BLaER1 treated with 17β-estradiol and CSF1 and Interleukin-3, amounts not matched to agents 10 nM and 100 nM (cell line): Measurements from ENCODE around the gene DHRS1.

ENCODE experiments used
- H3K27ac ChIP-seq, 11 experiments: shearing (Covaris generic); formaldehyde crosslinking; 2 replicates each; pipeline ENCODE4 v1.8.1; 2022
- H3K27me3 ChIP-seq, 11 experiments: shearing (Covaris generic); formaldehyde crosslinking; 2 replicates each; pipeline ENCODE4 v1.8.1; 2022
- H3K36me3 ChIP-seq, 11 experiments: shearing (Covaris generic); formaldehyde crosslinking; 2 replicates each; pipeline ENCODE4 v1.8.1; 2022
- H3K4me1 ChIP-seq, 10 experiments: shearing (Covaris generic); formaldehyde crosslinking; 2 replicates each; pipeline ENCODE4 v1.8.1; 2022
- H3K4me2 ChIP-seq, 11 experiments: shearing (Covaris generic); formaldehyde crosslinking; 2 replicates each; pipeline ENCODE4 v1.8.1; 2022
- H3K4me3 ChIP-seq, 10 experiments: shearing (Covaris generic); formaldehyde crosslinking; 2 replicates each; pipeline ENCODE4 v1.8.1; 2022
- H3K9ac ChIP-seq, 11 experiments: shearing (Covaris generic); formaldehyde crosslinking; 2 replicates each; pipeline ENCODE4 v1.8.1; 2022
- H3K9me3 ChIP-seq, 11 experiments: shearing (Covaris generic); formaldehyde crosslinking; replicated peaks in 1 of 11; 2 replicates each; pipeline ENCODE4 v1.8.1; 2022
- H4K20me1 ChIP-seq, 11 experiments: shearing (Covaris generic); formaldehyde crosslinking; 2 replicates each; pipeline ENCODE4 v1.8.1; 2022
- Cebpa-rat ChIP-seq, 11 experiments: shearing (Covaris generic); IDR thresholded peaks; 2 replicates each; pipeline ENCODE4 v1.8.1; 2022

DHRS1 gene

GRCh38 chr14:24286996-24287395 lies 12.6 kb downstream of the DHRS1 start:
- H3K4me3 ChIP-seq = no peak overlapping the region
- no peaks in the 10 kb centered on the region for H3K27me3 ChIP-seq
- peaks cover 15 to 54% (median 36%) of the 10 kb centered on the region in 10 experiments for H3K4me1 ChIP-seq
- H3K27ac ChIP-seq = no peak overlapping the region
- H3K9me3 ChIP-seq = no peaks in the 10 kb centered on the region
- peak overlapping the region in 4 of 11 experiments; percentile 13 to 57 (median 46); a peak in 2 of 22 replicates for H3K4me2 ChIP-seq
- TF ChIP-seq Cebpa-rat (IDR thresholded peaks at IDR 0.05) = no peak
- H4K20me1 ChIP-seq = no peaks in the 10 kb centered on the region; a peak in 1 of 22 replicates
- peaks cover 14 to 31% (median 27%) of the 10 kb centered on the region in 11 experiments; a peak in 20 of 22 replicates for H3K36me3 ChIP-seq
- peak overlapping the region in 1 of 11 experiments; percentile 8; a peak in 1 of 22 replicates for H3K9ac ChIP-seq

- Histone ChIP-seq H3K27me3 (no peaks in the 10 kb centered on the region), H3K4me1 (peaks cover 15 to 70% (median 50%) of the 10 kb centered on the region in 10 experiments), H3K9ac (no peak overlapping the region), H3K27ac (no peak overlapping the region), H3K36me3 (peaks cover 0 to 14% (median 11%) of the 10 kb centered on the region in 11 experiments; a peak in 15 of 22 replicates), H3K4me2 (no peak overlapping the region), H3K4me3 (no peak overlapping the region), H3K9me3 (no peaks in the 10 kb centered on the region), H4K20me1 (no peaks in the 10 kb centered on the region; a peak in 1 of 22 replicates)
- no peak for TF ChIP-seq Cebpa-rat (IDR thresholded peaks at IDR 0.05)
Measured at GRCh38 chr14:24285351-24285750, 14.2 kb downstream of the DHRS1 start.

- Histone ChIP-seq H3K9ac (no peak overlapping the region), H3K27me3 (no peaks in the 10 kb centered on the region), H3K4me1 (peaks cover 22 to 70% (median 51%) of the 10 kb centered on the region in 10 experiments), H3K4me2 (no peak overlapping the region), H3K4me3 (no peak overlapping the region), H3K36me3 (peaks cover 0 to 6% (median 4%) of the 10 kb centered on the region in 11 experiments; a peak in 8 of 22 replicates), H3K27ac (no peak overlapping the region), H3K9me3 (no peaks in the 10 kb centered on the region), H4K20me1 (no peaks in the 10 kb centered on the region; a peak in 1 of 22 replicates)
- TF ChIP-seq Cebpa-rat (IDR thresholded peaks at IDR 0.05) = no peak
Measured at GRCh38 chr14:24284501-24285035, 15.0 kb downstream of the DHRS1 start.

GRCh38 chr14:24283796-24284460 lies 15.7 kb downstream of the DHRS1 start:
- Histone ChIP-seq H3K4me2 (peak overlapping the region in 1 of 11 experiments; percentile 38; a peak in 1 of 22 replicates), H3K27ac (no peak overlapping the region; a peak in 1 of 22 replicates), H3K27me3 (no peaks in the 10 kb centered on the region), H3K9ac (no peak overlapping the region), H3K36me3 (no peaks in the 10 kb centered on the region), H3K9me3 (no peaks in the 10 kb centered on the region), H3K4me3 (no peak overlapping the region), H3K4me1 (peaks cover 28 to 71% (median 53%) of the 10 kb centered on the region in 10 experiments), H4K20me1 (no peaks in the 10 kb centered on the region; a peak in 1 of 22 replicates)
- TF ChIP-seq Cebpa-rat (IDR thresholded peaks at IDR 0.05) = no peak

GRCh38 chr14:24282736-24283135 lies 16.8 kb downstream of the DHRS1 start:
- Histone ChIP-seq H4K20me1 (no peaks in the 10 kb centered on the region; a peak in 1 of 22 replicates), H3K27me3 (no peaks in the 10 kb centered on the region), H3K4me1 (peaks cover 31 to 76% (median 58%) of the 10 kb centered on the region in 10 experiments), H3K4me2 (peak overlapping the region in 5 of 11 experiments; percentile 89 to 97 (median 95); a peak in 9 of 22 replicates), H3K9me3 (peaks cover 0 to 9% (median 0%) of the 10 kb centered on the region in 11 experiments; a peak in 2 of 22 replicates), H3K36me3 (no peaks in the 10 kb centered on the region), H3K27ac (no peak overlapping the region), H3K9ac (no peak overlapping the region), H3K4me3 (no peak overlapping the region)
- no peak for TF ChIP-seq Cebpa-rat (IDR thresholded peaks at IDR 0.05)

- H3K36me3 ChIP-seq = no peaks in the 10 kb centered on the region
- H4K20me1 ChIP-seq = no peaks in the 10 kb centered on the region; a peak in 1 of 22 replicates
- peaks cover 32 to 80% (median 63%) of the 10 kb centered on the region in 10 experiments for H3K4me1 ChIP-seq
- peaks cover 0 to 9% (median 0%) of the 10 kb centered on the region in 11 experiments; a peak in 2 of 22 replicates for H3K9me3 ChIP-seq
- TF ChIP-seq Cebpa-rat (IDR thresholded peaks at IDR 0.05) = no peak
- no peaks in the 10 kb centered on the region for H3K27me3 ChIP-seq
- H3K27ac ChIP-seq = peak overlapping the region in 7 of 11 experiments; percentile 46 to 100 (median 97); a peak in 11 of 22 replicates
- no peak overlapping the region for H3K4me3 ChIP-seq
- peak overlapping the region in 1 of 11 experiments; percentile 34; a peak in 1 of 22 replicates for H3K9ac ChIP-seq
- peak overlapping the region in 7 of 11 experiments; percentile 31 to 97 (median 92); a peak in 13 of 22 replicates for H3K4me2 ChIP-seq
Measured at GRCh38 chr14:24281636-24282035, 17.9 kb downstream of the DHRS1 start.

- Histone ChIP-seq H3K4me1 (peaks cover 32 to 87% (median 69%) of the 10 kb centered on the region in 10 experiments), H3K27ac (peak overlapping the region in 9 of 11 experiments; percentile 12 to 100 (median 94); a peak in 16 of 22 replicates), H3K4me2 (peak overlapping the region in 7 of 11 experiments; percentile 31 to 97 (median 92); a peak in 13 of 22 replicates), H3K27me3 (no peaks in the 10 kb centered on the region), H3K9me3 (peaks cover 0 to 9% (median 0%) of the 10 kb centered on the region in 11 experiments; a peak in 2 of 22 replicates), H3K36me3 (no peaks in the 10 kb centered on the region), H3K9ac (peak overlapping the region in 3 of 11 experiments; percentile 4 to 52 (median 18); a peak in 3 of 22 replicates), H4K20me1 (no peaks in the 10 kb centered on the region; a peak in 1 of 22 replicates), H3K4me3 (no peak overlapping the region)
- no peak for TF ChIP-seq Cebpa-rat (IDR thresholded peaks at IDR 0.05)
Measured at GRCh38 chr14:24280797-24281460, 18.7 kb downstream of the DHRS1 start.

GRCh38 chr14:24279301-24280186 lies 20.0 kb downstream of the DHRS1 start:
- Histone ChIP-seq H3K4me2 (peak overlapping the region; percentile 70 to 97 (median 86)), H3K36me3 (no peaks in the 10 kb centered on the region), H3K27me3 (no peaks in the 10 kb centered on the region), H3K9ac (peak overlapping the region in 7 of 11 experiments; percentile 13 to 83 (median 31); a peak in 11 of 22 replicates), H3K9me3 (peaks cover 0 to 9% (median 0%) of the 10 kb centered on the region in 11 experiments; a peak in 2 of 22 replicates), H3K4me1 (peaks cover 32 to 98% (median 77%) of the 10 kb centered on the region in 10 experiments), H4K20me1 (no peaks in the 10 kb centered on the region), H3K4me3 (0 out of 20 replicates have a peak overlapping the region, but pooled peaks of 1 of the 10 experiments have one; percentile 2), H3K27ac (peak overlapping the region; percentile 48 to 100 (median 90); a peak in 21 of 22 replicates)
- TF ChIP-seq Cebpa-rat (IDR thresholded peaks at IDR 0.05) = no peak
